PC-3 (cell line): ENCODE measurements around the gene BACH2.

Experiments used
- CTCF ChIP-seq: fragments of 300-600 bp; sonication (generic); conservative IDR thresholded peaks from 2 replicates; pipeline ENCODE4 v1.5.1; 2017; ENCODE audit warnings: antibody characterized with exemption, low read depth, mild to moderate bottlenecking, low read length
- EZH2 ChIP-seq: fragments of 300-600 bp; sonication (generic); IDR thresholded peaks from one replicate; pipeline ENCODE4 v1.6.1; 2017; ENCODE audit warnings: antibody characterized with exemption, mild to moderate bottlenecking, low read length; ENCODE audit not compliant: unreplicated experiment

DNA sequence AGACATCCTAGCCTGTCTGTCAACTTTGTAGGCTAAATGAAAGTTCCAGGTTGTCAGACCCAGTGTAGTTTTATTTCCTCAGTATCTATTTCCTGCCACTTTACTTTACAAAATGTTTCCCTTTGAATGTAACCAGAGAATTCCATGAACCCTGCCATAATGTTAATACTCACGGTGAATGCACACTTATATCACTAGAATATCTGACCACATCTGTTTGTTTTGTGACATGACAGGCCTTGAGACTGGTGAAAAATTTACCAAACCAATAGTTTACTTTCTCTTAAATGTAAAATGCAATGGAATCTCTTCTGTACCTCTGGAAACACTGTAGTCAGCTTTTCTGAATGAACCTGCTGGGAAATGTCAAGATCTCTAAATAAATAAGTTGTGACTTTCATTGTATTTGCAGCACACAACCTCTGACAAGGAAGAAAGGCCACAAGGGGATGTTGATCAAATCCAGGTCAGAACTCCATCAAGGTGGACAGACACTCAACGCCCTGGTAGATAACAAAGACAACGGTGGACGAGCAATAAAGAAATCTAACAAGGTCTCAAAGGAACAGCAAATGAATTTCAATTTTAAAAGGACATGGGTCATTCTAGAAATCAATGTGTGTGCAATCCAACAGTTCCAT, 59.2 kb downstream of the BACH2 start:
- no peak for TF ChIP-seq CTCF
- no peak for TF ChIP-seq EZH2
